Heart left ventricle (tissue), 16 donors: ENCODE measurements around the gene SEC23IP. TPM values are rescaled to one million over a fixed set of nuclear protein-coding genes. Genes with fewer than 3 reads are reported as not detected.
"Not testable (repeated sequence)": the region's sequence is repeated elsewhere in the genome, so short reads cannot be mapped to it uniquely, and the experiment has no call there.

Source experiments
- ATAC-seq, 4 donors: fragments of 200-7000 bp; cut with Tn5 transposase; one replicate each; pipeline ENCODE4 v1.9.1; 2020 to 2022; ENCODE audit warnings: moderate library complexity in 4 of 4, mild to moderate bottlenecking in 3 of 4, moderate number of reproducible peaks in 1 of 4
- DNase-seq, 5 donors: peaks; one replicate each; pipeline ENCODE4 v3.0.0-alpha.2; 2020
- H3K27ac ChIP-seq, 12 donors: fragments of 200-600 bp; sonication (generic) in 4 of 12; one replicate each; pipeline versions ENCODE4 v1.5.0 to v1.8.0; 2016 to 2022; ENCODE audit warnings: mild to moderate bottlenecking in 2 of 12
- H3K27me3 ChIP-seq, 9 donors: fragments of 200-600 bp; sonication (generic) in 2 of 9; one replicate each; pipeline versions ENCODE4 v1.5.1 to v1.8.0; 2016 to 2022; ENCODE audit warnings: mild to moderate bottlenecking in 3 of 9
- H3K36me3 ChIP-seq, 9 donors: fragments of 200-600 bp; sonication (generic) in 2 of 9; one replicate each; pipeline versions ENCODE4 v1.5.0 to v1.8.0; 2018 to 2022; ENCODE audit warnings: mild to moderate bottlenecking in 2 of 9
- H3K4me1 ChIP-seq, 12 donors: fragments of 200-600 bp; sonication (generic) in 4 of 12; one replicate each; pipeline versions ENCODE4 v1.5.0 to v1.8.0; 2016 to 2022; ENCODE audit warnings: mild to moderate bottlenecking in 3 of 12
- H3K4me3 ChIP-seq, 12 donors: fragments of 200-600 bp; sonication (generic) in 4 of 12; one replicate each; pipeline versions ENCODE4 v1.5.0 to v1.8.0; 2017 to 2022; ENCODE audit warnings: mild to moderate bottlenecking in 9 of 12, moderate library complexity in 4 of 12
- H3K9me3 ChIP-seq, 12 donors: fragments of 200-600 bp; sonication (generic) in 4 of 12; one replicate each; pipeline versions ENCODE4 v1.5.0 to v1.8.0; 2016 to 2022; ENCODE audit warnings: mild to moderate bottlenecking in 1 of 12
- POLR2A ChIP-seq, 2 donors: fragments of 450-650 bp; IDR thresholded peaks; one replicate each; pipeline ENCODE4 v1.6.1; 2017; ENCODE audit warnings: antibody characterized with exemption in 2 of 2, mild to moderate bottlenecking in 2 of 2, moderate library complexity in 2 of 2
- WGBS, 4 donors: extraction: QIAGEN DNeasy Blood & Tissue Kit in 2 of 4; methylation state at CpG; one replicate each; pipeline versions ENCODE4 v1.1.5 to v1.1.7; 2013 to 2018; 5-methylcytosine and 5-hydroxymethylcytosine counted together
- intact Hi-C, 10 donors: fragments of 100-400 bp; cut with DNase I; formaldehyde crosslinking; loops; one replicate each; pipeline versions ENCODE4 v1.11.1 to v1.14.2; 2022
- polyA plus RNA-seq, 2 donors: library from polyadenylated mRNA; stranded (reverse); fragments of 200-250 nt; gene quantifications; one replicate each; pipeline ENCODE4 v1.2.3, GENCODE V29; 2013
- total RNA-seq, 9 donors: library from RNA; depleted of rRNA in 2 of 9; stranded (reverse); fragments of >200 nt in 2 of 9; fragmentation: NEBNext Ultra II Directional in 3 of 9; extraction: Animal tissue kit (Norgen Biotek cat#: 25700) in 3 of 9; gene quantifications; one replicate each; pipeline versions ENCODE4 v1.1.0 to v1.2.4, GENCODE V29; 2016 to 2023
- TF ChIP-seq, protein P1 (sequence below), 12 donors: fragments of 200-600 bp; sonication (generic) in 4 of 12; IDR thresholded peaks; one replicate each; pipeline versions ENCODE4 v1.5.0 to v1.8.0; 2018 to 2022; ENCODE audit warnings: antibody characterized with exemption in 12 of 12, mild to moderate bottlenecking in 5 of 12
- donor health status: ischemic (EF 13 %, LVEDD 7.1; RV severe dilation, severe dysfunction).
- donor health status: healthy with polysubstance abuse.
- donor health status: DM: no; HTN: yes; CAD: no.
- donor health status: DM: no; HTN: no; CAD: no.
- donor health status: ischemic (EF 25% LVEDD 6.9; RV normal size, moderate dysfunction).
- donor health status: ischemic (EF 25% LVEDD 5.7; RV mildly dilated, moderate dysfunction).
- donor health status: healthy.
- donor health status: DM: yes; HTN: yes; CAD: no.
- donor health status: ischemic (EF 35%, LVEDD 5.7; RV mildly dilated, moderate dysfunction).
- donor health status: nonischemic (EF 11% LVEDD 7.7; RV severe dilation, severe dysfunction).
- donor health status: DM: yes; HTN: yes; CAD: no.
- donor health status: PGD.
- donor health status: ischemic (EF 29% LVEDD 5.4; RV normal size, mild dysfunction).
- donor health status: nonischemic (EF 23%, LVEDD 6.1; RV moderate dilation, normal function).

Gene SEC23IP
- total and polyA plus RNA-seq, 11 donors = 4.3 to 42.0 (median 26.2) TPM

DNA sequence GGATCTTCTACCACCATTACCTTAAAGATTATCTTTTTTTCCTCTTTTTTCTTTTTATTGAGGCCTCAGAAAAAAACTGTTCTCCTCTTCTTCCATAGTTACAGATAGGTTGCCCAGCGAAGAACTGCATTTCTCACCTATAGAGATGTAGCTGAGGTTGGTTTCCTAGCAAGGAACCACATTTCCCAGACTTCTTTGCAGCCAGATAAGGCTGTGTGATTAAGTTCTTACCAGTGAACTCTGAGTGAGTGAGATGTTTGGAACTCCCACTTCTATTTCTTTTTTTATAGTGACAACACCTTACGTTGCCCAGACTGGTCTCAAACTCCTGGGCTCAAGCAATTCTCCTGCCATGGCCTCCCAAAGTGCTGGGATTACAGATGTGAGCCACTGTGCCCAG lies 14.0 kb upstream of the SEC23IP start:
- Histone ChIP-seq H3K27me3 (peaks cover 0 to 3% (median 0%) of the 10 kb centered on the region in 9 donors), H3K36me3 (no peaks in the 10 kb centered on the region), H3K9me3 (no peaks in the 10 kb centered on the region), H3K4me1 (peaks cover 0 to 7% (median 2%) of the 10 kb centered on the region in 12 donors), H3K4me3 (no peak overlapping the region), H3K27ac (no peak overlapping the region)
- intact Hi-C loops = no loop called here
- TF ChIP-seq, protein P1, sequence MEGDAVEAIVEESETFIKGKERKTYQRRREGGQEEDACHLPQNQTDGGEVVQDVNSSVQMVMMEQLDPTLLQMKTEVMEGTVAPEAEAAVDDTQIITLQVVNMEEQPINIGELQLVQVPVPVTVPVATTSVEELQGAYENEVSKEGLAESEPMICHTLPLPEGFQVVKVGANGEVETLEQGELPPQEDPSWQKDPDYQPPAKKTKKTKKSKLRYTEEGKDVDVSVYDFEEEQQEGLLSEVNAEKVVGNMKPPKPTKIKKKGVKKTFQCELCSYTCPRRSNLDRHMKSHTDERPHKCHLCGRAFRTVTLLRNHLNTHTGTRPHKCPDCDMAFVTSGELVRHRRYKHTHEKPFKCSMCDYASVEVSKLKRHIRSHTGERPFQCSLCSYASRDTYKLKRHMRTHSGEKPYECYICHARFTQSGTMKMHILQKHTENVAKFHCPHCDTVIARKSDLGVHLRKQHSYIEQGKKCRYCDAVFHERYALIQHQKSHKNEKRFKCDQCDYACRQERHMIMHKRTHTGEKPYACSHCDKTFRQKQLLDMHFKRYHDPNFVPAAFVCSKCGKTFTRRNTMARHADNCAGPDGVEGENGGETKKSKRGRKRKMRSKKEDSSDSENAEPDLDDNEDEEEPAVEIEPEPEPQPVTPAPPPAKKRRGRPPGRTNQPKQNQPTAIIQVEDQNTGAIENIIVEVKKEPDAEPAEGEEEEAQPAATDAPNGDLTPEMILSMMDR (IDR thresholded peaks at IDR 0.05) = no peak
- no peak for TF ChIP-seq POLR2A (IDR thresholded peaks at IDR 0.05)
- 54 to 67% (median 61%) methylated on average over 2 of the region's 2 CpGs for WGBS, 4 donors
- ATAC-seq = no peak
- no peak for DNase-seq

DNA sequence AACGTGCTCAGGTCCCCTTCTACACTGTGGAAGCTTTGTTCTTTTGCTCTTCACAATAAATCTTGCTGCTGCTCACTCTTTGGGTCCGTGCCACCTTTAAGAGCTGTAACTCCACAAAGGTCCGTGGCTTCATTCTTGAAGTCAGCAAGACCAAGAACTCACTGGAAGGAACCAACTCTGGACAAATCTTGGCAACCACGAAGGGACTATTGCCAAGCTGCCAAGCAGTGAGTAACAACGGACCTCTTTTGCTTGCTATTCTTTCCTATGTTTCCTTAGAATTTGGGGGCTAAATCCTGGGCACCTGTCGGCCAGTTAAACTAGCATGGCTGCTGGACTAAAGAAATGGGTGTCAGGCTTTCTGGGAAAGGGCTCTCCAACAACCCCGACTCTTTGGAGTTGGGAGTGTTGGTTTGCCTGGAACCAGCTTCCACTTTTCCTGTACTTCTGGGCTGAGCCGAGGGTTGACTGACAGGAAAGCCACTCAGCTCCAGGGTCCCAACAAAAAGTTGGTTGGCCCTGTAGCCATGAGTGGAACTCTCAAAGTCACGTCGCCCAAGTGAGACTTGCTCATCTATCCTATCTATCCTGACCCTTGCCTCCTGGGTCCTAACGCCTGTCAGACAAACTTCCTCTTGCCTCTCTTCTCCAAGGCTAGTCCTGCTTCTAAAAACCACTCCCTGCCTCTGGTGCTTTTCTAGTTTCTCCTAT lies 8.5 kb upstream of the SEC23IP start:
- intact Hi-C loops, ATAC-seq, H3K4me3 ChIP-seq, H3K27me3 ChIP-seq, H3K36me3 ChIP-seq, H3K27ac ChIP-seq, DNase-seq, H3K9me3 ChIP-seq, H3K4me1 ChIP-seq: not testable (repeated sequence)
- WGBS, 4 donors = 82 to 89% (median 83%) methylated on average over 11 of the region's 11 CpGs

DNA sequence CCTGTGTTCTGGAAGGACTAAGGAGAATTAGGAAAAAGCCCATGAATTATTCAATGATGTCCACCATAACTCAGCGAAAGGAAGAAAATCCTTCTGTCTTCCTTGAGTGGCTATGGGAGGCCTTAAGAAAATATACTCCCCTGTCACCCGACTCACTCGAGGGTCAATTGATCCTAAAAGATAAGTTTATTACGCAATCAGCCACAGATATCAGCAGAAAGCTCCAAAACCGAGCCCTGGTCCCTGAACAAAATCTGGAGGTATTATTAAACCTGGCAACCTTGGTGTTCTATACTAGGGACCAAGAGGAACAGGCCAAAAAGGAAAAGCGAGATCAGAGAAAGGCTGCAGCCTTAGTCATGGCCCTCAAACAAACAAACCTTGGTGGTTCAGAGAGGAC lies 6.5 kb upstream of the SEC23IP start:
- ATAC-seq, H3K27me3 ChIP-seq, H3K9me3 ChIP-seq, H3K36me3 ChIP-seq, intact Hi-C loops, DNase-seq, H3K4me3 ChIP-seq, H3K27ac ChIP-seq: not testable (repeated sequence)
- H3K4me1 ChIP-seq = peaks cover 0 to 14% (median 0%) of the 10 kb centered on the region in 12 donors
- 91 to 96% (median 93%) methylated on average over 6 of the region's 6 CpGs for WGBS, 4 donors

DNA sequence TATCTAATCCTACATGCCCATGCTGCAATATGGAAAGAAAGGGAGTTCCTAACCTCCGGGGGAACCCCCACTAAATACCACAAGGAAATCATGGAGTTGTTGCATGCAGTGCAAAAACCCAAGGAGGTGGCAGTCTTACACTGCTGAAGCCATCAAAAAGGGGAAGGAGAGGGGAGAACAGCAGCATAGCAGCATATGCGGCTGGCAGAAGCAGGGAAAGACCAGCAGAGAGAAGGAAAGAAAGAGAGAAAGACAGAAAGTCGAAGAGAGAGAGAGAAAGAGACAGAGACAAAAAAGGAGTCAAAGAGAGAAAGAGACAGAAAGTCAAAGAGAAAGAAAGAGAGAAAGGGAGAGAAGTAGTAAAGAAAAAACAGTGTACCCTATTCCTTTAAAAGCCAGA lies 3.8 kb upstream of the SEC23IP start:
- ATAC-seq, H3K36me3 ChIP-seq, H3K4me3 ChIP-seq, H3K27me3 ChIP-seq, H3K9me3 ChIP-seq, DNase-seq, intact Hi-C loops: not testable (repeated sequence)
- Histone ChIP-seq H3K27ac (peak overlapping the region in 1 of 12 donors; percentile 27), H3K4me1 (peaks cover 0 to 29% (median 10%) of the 10 kb centered on the region in 12 donors)
- 72 to 80% (median 75%) methylated on average over 3 of the region's 3 CpGs for WGBS, 4 donors

DNA sequence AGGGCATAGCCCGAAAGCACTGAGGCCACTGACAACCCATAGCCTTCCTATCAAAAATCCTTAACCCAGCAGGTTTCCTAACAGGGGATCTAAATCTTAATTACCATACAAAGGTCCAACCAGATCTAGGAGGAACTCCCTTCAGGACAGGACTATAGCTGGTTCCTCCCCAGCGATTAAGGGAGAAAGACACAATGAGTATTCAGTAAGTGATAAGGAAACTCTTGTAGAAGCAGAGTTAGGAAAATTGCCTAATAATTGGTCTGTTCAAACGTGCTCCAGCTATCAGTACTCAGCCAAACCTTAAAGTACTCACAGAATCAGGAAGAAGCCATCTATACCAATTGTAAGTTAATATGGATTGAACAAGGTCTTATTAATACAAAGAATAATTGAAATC lies 3.3 kb upstream of the SEC23IP start:
- H3K9me3 ChIP-seq, H3K27me3 ChIP-seq, H3K36me3 ChIP-seq, H3K4me3 ChIP-seq, intact Hi-C loops, ATAC-seq, DNase-seq: not testable (repeated sequence)
- 73 to 79% (median 75%) methylated on average over 3 of the region's 3 CpGs for WGBS, 4 donors
- Histone ChIP-seq H3K4me1 (peaks cover 0 to 34% (median 15%) of the 10 kb centered on the region in 12 donors), H3K27ac (peak overlapping the region in 1 of 12 donors; percentile 27)

DNA sequence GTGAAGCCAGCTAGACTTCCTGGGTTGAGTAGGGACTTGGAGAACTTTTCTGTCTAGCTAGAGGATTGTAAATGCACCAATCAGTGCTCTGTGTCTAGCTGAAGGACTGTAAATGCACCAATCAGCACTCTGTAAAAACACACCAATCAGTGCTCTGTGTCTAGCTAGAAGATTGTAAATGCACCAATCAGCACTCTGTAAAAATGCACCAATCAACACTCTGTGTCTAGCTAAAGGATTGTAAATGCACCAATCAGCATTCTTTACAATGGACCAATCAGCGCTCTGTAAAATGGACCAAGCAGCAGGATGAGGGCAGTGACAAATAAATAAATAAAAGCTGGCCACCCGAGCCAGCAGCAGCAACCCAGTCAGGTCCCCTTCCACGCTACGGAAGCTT lies 2.2 kb upstream of the SEC23IP start:
- intact Hi-C loops = loop anchor here in 1 of 10 donors (10.0 kb wide), 1 partner anchor 726 kb away; the partner anchor contains the start of gene SFXN4
- peaks cover 0 to 43% (median 19%) of the 10 kb centered on the region in 12 donors for H3K4me1 ChIP-seq
- DNase-seq, H3K27me3 ChIP-seq, ATAC-seq, H3K27ac ChIP-seq, H3K4me3 ChIP-seq, H3K9me3 ChIP-seq: not testable (repeated sequence)
- H3K36me3 ChIP-seq = peaks cover 0 to 11% (median 4%) of the 10 kb centered on the region in 9 donors
- 65 to 86% (median 78%) methylated on average over 4 of the region's 4 CpGs for WGBS, 4 donors

DNA sequence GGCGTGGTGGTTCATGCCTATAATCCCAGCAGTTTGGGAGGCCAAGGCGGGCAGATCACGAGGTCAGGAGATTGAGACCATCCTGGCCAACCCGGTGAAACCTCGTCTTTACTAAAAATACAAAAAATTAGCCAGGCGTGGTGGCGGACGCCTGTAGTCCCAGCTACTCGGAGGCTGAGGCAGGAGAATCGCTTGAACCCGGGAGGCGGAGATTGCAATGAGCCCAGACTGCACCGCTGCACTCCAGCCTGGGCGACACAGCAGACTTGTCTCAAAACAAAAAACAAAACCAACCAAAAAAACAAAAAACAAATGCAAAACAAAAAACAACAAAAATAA lies 712 bp upstream of the SEC23IP start:
- H3K9me3 ChIP-seq, ATAC-seq, H3K27me3 ChIP-seq, DNase-seq: not testable (repeated sequence)
- Histone ChIP-seq H3K36me3 (peaks cover 0 to 13% (median 4%) of the 10 kb centered on the region in 9 donors), H3K27ac (peak overlapping the region; percentile 65 to 95 (median 86)), H3K4me3 (peak overlapping the region; percentile 74 to 97 (median 89)), H3K4me1 (peaks cover 3 to 58% (median 31%) of the 10 kb centered on the region in 12 donors)
- intact Hi-C loops = loop anchor here in 6 of 10 donors (1.0 to 10.0 kb wide), 2 partner anchors 19 to 727 kb away; partner anchors contain the start of gene SFXN4 (in 1 of the 6)
- WGBS, 4 donors = 50 to 65% (median 59%) methylated on average over 14 of the region's 14 CpGs
